ENCODE data around the gene FAM131B.

The FAM131B gene

GRCh38 chr7:143352531-143353002 is 9.9 kb downstream of the FAM131B start:
- DNase-seq (ENCODE audit: insufficient read length, low spot score), result no peak
- FAIRE-seq, result no peak
- no peak for TF ChIP-seq CTCF (IDR thresholded peaks at IDR 0.05; ENCODE audit: insufficient read depth, missing control alignments)

- TF ChIP-seq CTCF (IDR thresholded peaks at IDR 0.05; ENCODE audit: insufficient read depth, missing control alignments), result no peak
- FAIRE-seq, result no peak
- DNase-seq (ENCODE audit: insufficient read length, low spot score), result no peak
These were observed 10.9 kb downstream of the FAM131B start for GRCh38 chr7:143351574-143351973.

GRCh38 chr7:143351060-143351459 is 11.5 kb downstream of the FAM131B start:
- TF ChIP-seq CTCF (IDR thresholded peaks at IDR 0.05; ENCODE audit: insufficient read depth, missing control alignments), result no peak
- FAIRE-seq, result no peak

GRCh38 chr7:143347950-143348349 is 14.6 kb downstream of the FAM131B start:
- no peak for DNase-seq (ENCODE audit: insufficient read length, low spot score)
- no peak for TF ChIP-seq CTCF (IDR thresholded peaks at IDR 0.05; ENCODE audit: insufficient read depth, missing control alignments)
- no peak for FAIRE-seq

More at GRCh38 chr7:143351060-143351459, 11.5 kb downstream of the FAM131B start:
- DNase-seq (ENCODE audit: insufficient read length, low spot score), result no peak

GRCh38 chr7:143346018-143346417 is 16.5 kb downstream of the FAM131B start:
- DNase-seq (ENCODE audit: insufficient read length, low spot score), result no peak
- TF ChIP-seq CTCF (IDR thresholded peaks at IDR 0.05; ENCODE audit: insufficient read depth, missing control alignments), result no peak
- no peak for FAIRE-seq

GRCh38 chr7:143345428-143345900 is 17.0 kb downstream of the FAM131B start:
- peak; percentile 35 for TF ChIP-seq CTCF (IDR thresholded peaks at IDR 0.05; ENCODE audit: insufficient read depth, missing control alignments)
- FAIRE-seq, result no peak
- no peak for DNase-seq (ENCODE audit: insufficient read length, low spot score)

GRCh38 chr7:143343596-143343995 is 18.9 kb downstream of the FAM131B start:
- FAIRE-seq (no peak), DNase-seq (ENCODE audit: insufficient read length, low spot score) (no peak)
- no peak for TF ChIP-seq CTCF (IDR thresholded peaks at IDR 0.05; ENCODE audit: insufficient read depth, missing control alignments)
